ENCODE results near the gene SHF.
A peak's percentile ranks its signal among the peaks of the same experiment; 100 is the strongest.

SHF gene

DNA sequence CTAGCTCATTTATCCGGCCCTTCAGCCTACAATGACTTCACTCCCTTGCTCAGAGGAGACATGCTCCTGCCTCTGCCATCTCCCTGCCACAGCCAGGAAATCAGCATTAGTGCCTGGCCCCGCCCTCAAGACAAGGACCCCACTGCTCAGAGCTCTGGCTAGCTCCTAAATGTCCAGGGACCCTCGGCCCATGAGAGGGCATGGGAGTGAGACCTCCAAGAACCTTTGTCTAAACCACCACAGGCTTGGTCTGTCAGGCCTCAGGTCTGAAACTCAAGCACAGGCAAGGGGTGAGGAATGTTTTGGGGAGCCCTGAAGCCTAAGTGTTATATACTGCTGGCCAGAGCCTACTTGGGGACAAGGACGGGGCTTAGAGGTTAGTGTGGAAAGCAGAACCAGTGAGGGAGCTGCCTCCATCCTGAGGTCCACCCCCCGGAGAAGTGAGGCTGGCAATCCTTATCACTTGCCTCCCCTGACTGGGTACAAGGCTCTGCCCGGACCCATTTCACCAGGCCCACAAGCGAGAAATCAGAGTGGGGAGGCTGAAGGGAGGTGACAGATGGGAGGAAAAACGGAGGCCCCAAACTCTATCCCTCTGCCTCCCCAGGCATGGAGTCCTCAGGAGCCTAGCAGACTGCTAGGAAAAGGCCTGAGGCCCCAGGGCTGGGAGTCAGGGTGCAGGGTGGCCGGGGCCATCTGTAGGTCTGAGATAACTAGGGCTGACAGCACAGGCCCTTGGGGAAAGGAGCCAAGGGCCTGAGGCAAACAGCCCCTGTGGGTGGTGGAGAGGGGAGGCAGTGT lies 18.8 kb downstream of the SHF start:
- no peak for DNase-seq

DNA sequence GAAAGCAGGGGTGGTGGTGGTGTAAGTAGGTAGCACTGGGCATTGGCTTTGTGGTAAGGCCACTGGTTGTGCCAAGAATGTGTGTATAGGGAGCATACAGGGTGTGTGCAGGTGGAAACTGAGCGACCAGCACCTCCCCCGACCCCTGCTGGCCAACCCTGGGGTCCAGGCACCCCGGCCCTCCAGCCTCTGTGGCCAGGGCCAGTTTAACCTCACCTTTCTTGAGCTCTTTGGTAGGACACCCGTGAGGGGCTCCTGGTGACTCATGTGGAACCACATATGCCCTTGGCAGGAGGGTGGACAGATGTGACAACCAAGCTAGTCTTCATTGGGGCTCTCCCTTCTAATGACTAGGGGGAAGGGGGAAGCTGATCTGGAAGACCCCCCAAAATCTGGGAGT lies 19.5 kb downstream of the SHF start:
- DNase-seq: no peak

DNA sequence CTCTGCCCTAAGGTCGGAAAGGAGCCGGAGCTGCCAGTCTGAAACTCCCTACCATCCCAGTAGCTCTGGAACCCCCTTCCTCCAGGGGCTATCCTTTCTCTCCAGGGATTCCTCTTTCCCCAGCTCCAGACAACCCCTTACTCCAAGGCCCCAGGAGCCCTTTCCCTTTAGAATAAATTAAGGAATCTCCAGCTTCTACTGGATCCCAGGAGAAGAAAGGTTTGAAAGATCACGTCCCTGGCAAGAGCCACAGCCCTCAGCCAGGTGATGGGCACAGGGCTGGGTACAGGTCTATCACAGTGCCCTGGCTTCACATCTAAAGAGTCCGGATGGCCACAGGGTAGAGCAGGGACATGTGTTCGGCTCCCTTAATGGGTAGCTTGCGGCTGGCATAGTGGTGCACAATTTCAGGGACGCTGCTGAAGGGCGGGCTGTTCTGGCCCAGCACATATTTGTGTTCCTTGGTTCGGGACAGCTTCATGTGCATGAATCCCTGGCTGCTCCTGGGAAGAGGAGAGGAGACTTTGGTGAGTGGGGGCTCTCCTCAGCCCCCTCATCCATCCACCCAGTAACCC lies 20.0 kb downstream of the SHF start:
- no peak for DNase-seq

DNA sequence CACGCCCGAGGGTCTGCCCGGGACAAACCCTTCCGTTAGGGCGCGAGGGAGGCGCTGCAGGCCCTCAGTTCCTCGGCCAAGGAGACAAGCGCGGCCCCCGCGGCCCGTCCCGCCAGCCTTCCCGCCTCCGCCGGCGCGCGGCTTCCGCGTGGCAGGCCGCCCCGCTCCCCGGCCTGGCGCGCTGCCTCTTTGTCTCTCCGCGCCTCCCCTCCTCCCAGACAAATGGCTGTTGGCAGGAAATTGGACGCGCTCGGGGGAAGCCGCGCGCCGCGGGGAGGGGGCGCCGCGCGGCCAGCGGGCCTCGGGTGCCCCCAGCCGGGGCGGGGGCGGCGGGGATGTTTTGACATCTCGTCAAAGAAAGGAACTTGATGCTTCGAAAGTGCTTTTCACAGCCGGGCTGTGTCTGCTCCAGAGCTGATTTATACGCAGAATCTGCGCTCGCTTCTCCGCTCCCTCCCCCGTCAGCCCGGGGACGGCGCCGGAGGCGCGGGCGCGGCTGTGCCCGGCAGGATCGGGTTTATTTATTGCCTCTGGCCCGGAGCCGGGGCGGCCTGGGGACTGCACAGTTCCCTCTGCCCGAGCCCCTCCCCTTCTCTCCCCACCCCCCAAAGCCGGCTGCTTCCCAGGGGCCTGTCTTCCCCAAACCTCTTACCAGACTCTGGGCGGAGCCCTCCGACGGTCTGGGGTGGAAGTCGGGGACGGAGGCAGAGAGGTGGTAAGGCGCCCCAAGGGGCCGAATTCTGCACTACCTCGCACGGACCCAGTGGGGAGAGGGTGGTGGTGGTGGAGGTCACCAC lies 20.7 kb downstream of the SHF start:
- DNase-seq: peak; percentile 23

DNA sequence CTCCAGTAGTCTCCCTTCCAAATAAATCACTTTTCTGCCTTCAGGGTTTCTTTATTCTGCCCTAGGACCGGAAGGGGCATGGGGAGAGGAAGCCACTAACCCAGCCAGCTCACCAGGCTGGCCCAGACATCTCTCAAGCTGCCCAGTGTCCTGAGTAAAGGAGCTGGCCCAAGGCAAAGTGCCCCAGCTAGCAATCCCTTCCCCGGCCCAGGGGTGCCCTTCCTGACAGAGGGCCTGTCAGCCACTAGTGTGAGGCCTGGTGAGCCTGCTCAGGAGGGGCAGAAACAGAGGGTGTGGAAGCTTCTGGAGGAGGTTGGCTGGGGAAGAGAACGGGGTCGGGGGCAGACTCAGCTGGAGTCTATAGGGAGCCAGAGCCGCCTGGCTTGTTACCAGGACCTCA lies 22.2 kb downstream of the SHF start:
- no peak for DNase-seq

DNA sequence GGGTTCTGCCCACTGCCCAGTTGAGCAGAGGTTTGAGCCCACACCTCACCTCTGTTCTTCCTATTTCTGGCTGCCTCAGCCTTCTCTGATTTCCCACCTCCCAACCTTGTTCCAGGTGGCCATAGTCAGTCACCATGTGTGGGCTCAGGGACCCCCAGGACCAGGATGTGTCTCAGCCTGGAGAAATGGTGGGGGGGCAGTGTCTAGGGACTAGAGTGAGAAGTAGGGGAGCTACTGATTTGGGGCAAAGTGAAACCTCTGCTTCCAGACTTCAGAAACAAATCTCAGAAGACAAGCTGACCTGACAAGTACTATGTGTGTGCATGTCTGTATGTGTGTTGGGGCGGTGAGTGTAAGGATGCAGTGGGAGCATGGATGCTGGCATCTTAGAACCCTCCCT lies 22.9 kb downstream of the SHF start:
- DNase-seq: no peak

GRCh38 chr15:45163508-45163856 lies 24.3 kb downstream of the SHF start:
- DNase-seq: no peak

GRCh38 chr15:45162771-45163507 lies 24.8 kb downstream of the SHF start:
- peak; percentile 35 for DNase-seq

- DNase-seq: no peak
These were observed 26.1 kb downstream of the SHF start for GRCh38 chr15:45161666-45162065.

GRCh38 chr15:45157974-45158373 lies 29.8 kb downstream of the SHF start:
- DNase-seq: no peak

DNA sequence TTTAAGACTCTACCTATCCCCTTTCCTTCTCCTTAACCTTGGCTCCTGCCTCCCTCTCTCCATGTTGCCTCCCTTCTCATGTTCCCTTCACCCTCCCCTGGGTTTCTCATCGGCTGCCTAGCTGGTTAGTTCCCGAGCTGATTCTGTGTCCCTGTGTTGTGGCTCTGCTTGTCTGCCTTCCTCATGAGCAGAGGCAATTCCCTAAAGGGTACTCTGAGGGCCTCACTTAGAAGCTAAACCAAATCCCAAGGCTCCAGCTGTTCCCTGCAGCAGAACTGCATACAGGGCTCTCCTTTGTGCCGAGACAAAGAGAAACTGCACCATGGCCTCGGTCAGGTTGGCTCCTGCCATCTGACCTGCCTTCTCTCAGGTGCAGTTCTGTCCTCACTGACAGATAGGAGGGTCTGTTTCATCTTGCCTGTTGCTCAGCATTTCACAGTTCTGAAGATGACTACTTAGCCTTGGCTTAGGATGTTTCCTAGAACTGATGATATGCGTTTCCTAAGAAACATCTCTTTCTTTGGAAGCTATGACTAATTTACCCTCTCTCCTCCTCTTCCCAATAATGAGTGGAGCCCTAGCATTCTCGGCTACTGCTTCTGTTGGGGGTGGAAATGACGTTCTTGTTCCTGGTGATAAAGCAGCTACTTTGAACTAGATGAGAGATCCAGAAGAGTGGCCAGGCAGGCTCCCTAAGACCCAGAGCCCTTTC lies 30.9 kb downstream of the SHF start:
- DNase-seq: no peak

GRCh38 chr15:45155739-45156138 lies 32.0 kb downstream of the SHF start:
- no peak for DNase-seq

DNA sequence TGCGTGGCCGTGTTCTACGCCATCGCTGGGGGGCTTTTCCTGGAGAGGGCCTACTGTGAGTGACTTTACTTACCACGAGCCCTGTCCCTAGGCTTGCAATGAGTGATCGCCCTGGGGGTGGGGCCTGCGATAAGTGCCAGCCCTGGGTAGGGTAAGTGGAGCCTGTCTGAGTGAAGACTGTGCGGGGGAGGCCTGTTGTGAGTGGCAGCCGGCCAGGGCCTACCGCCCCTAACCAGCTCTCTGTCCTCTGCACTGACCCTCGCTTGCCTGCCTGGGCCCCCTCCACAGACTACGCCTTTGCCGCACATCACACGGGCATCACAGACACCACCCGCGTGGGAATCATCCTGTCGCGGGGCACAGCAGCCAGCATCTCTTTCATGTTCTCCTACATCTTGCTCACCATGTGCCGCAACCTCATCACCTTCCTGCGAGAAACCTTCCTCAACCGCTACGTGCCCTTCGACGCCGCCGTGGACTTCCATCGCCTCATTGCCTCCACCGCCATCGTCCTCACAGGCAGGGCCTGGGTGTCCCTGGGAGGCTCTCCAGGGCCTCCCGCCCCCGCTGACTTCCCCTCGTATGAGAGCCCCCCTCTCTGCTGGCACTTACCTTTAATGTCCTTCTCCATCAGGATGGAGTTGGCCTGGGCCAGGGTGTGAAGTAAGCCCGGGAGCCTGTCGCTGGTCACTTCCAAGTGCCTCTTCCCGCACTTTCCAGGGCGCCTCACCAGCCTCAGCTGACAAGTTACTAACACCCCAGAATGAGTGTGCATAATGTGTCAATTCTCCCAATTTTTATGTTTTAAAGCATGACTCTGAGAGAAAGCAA lies 35.6 kb downstream of the SHF start:
- DNase-seq: no peak

GRCh38 chr15:45150997-45151396 lies 36.8 kb downstream of the SHF start:
- DNase-seq: no peak

DNA sequence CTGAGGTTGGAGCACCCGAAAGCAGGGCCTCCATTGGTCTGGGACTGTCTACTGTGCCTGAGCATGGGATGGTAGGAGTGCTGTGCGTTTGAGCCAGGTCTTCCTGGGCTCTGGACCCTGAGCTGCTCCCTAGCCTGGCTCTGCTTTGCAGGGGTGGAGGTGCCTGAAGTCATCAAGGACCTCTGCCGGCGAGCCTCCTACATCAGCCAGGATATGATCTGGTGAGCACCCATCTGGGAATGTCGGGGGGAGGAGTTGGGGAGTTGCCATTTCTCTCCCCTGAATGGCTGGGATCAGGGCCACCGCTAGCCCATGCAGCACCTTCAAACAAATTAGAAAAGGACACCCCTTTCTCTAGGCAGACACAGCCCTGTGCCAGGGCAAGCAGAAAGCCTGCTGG lies 37.3 kb downstream of the SHF start:
- DNase-seq: no peak

GRCh38 chr15:45149060-45149459 lies 38.7 kb downstream of the SHF start:
- no peak for DNase-seq

DNA sequence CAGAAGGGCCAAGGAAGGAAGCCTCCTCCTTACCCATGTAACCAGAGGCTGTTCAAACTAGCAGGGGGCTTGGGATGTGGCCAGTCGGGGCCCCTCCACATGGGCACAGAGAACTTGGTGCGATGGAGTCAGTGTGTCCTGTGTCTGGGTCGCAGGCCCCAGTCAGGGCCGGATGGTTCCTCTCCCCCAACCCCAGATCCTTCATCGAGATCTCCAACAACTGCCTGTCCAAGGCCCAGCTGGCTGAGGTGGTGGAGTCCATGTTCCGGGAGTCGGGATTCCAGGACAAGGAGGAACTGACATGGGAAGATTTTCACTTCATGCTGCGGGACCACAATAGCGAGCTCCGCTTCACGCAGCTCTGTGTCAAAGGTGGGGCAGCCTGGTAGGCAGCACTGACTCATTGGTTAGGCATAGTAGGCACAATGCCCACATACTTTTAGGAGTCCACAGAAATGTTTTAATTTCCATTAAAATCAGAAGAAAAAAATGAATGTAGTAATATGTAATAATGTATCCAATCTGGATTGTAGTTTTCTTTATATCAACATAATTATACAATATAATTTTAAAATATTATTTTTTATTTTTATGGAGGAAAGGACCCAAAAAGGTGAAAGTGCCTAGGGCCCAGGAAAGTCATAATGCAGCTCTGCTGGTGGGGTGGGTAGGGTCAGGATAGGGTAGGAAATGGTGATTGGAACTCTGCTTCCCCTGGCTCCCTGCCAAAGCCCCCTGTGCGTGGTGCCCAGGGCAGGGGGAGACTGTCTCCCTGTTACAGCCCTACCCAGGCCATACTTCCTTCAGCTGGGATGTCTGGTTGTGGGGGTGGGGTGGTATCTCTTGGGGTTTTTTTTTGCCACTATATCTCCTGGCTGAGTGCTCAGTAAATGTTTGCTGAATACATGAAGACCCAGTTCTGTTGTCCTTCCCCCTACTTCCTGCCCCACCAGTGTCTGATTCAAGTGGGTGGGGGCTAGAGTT lies 39.4 kb downstream of the SHF start:
- no peak for DNase-seq

GRCh38 chr15:45147606-45148005 lies 40.2 kb downstream of the SHF start:
- DNase-seq: no peak

- DNase-seq: no peak
These were observed 41.4 kb downstream of the SHF start for GRCh38 chr15:45146405-45146804.

DNA sequence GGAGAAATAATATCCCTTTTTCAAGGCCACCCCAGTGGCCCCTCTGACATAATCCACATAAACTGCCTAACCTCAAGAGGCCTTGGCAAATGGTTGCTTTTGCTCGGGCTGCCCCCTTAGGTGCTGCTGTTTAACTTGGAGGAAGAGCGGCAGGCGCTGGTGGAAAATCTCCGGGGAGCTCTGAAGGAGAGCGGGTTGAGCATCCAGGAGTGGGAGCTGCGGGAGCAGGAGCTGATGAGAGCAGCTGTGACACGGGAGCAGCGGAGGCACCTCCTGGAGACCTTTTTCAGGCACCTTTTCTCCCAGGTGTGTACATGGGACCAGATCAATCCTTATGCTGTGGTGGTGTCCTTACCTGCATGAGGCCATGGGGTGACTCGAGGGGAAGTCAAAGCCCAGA lies 43.0 kb downstream of the SHF start:
- no peak for DNase-seq

DNA sequence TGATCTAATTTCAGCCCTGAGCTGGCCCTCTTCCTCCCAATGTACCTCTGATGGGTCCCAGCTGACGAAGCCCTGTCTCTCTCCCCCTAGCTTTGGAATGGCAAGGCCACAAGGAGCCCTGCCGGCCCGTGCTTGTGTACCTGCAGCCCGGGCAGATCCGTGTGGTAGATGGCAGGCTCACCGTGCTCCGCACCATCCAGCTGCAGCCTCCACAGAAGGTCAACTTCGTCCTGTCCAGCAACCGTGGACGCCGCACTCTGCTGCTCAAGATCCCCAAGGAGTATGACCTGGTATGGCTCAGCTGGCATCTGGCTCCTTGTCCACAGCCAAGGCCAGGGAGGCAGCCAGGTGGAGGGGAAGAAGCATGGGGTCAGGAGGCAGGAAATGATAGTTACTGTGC lies 43.8 kb downstream of the SHF start:
- DNase-seq: no peak
